ENCODE results near the gene NAXD. TPM values are rescaled to one million over a fixed set of nuclear protein-coding genes. Genes with fewer than 3 reads are reported as not detected.

The NAXD gene
- polyA plus RNA-seq, 1 donor from 2014 or later, result 58.1 TPM

DNA sequence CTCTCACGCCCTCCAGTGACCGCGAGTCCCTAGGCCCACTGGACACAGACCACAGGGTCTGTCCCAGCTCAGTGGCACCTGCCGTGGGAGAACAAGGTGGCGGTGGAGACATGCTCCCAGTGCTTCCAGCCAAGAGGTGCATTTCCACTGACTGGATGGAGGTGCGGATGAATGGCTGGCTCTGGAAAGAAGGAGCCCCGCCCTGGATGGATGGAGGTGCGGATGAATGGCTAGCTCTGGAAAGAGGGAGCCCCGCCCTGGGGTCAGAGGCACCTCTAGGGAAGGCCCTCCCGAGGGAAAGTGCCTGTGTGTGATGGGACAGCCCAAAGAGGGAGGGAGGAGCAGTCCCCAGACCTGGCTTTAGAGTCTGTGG is 32.0 kb downstream of the NAXD start:
- Histone ChIP-seq H3K4me2 (ENCODE audit: low read length) (no peak overlapping the region), H2AFZ (ENCODE audit: low read depth, low read length) (no peak overlapping the region), H3K79me2 (replicated peaks; ENCODE audit: insufficient read depth, low read length) (no peaks in the 10 kb centered on the region), H3F3A (ENCODE audit: insufficient read depth, low read length, poor library complexity, severe bottlenecking) (no peaks in the 10 kb centered on the region), H3K9me2 (ENCODE audit: insufficient read depth, low read length) (no peaks in the 10 kb centered on the region), H3K36me3 (ENCODE audit: insufficient read depth, low read length) (no peaks in the 10 kb centered on the region), H3K4me3 (ENCODE audit: low read length) (no peak overlapping the region), H3K27me3 (ENCODE audit: insufficient read depth, low read depth, low read length) (no peaks in the 10 kb centered on the region), H3K27ac (ENCODE audit: low read length) (no peak overlapping the region), H3K9me3 (ENCODE audit: low read length) (no peaks in the 10 kb centered on the region), H4K20me1 (ENCODE audit: insufficient read depth) (no peaks in the 10 kb centered on the region), H3K9ac (ENCODE audit: low read length) (no peak overlapping the region)
- TF ChIP-seq TAF1 (IDR thresholded peaks at IDR 0.05; ENCODE audit: low read depth) (no peak), SMC3 (conservative IDR thresholded peaks at IDR 0.05; ENCODE audit: poor library complexity) (no peak), POLR2AphosphoS5 (IDR thresholded peaks at IDR 0.05) (no peak), RAD21 (conservative IDR thresholded peaks at IDR 0.05) (no peak), EP300 (conservative IDR thresholded peaks at IDR 0.05; ENCODE audit: poor library complexity, severe bottlenecking) (no peak), MXI1 (conservative IDR thresholded peaks at IDR 0.05; ENCODE audit: poor library complexity, severe bottlenecking) (no peak), EZH2 (IDR thresholded peaks at IDR 0.05; ENCODE audit: borderline replicate concordance, insufficient read depth, low read length, poor library complexity, severe bottlenecking) (no peak)
- TF ChIP-seq, protein P1, sequence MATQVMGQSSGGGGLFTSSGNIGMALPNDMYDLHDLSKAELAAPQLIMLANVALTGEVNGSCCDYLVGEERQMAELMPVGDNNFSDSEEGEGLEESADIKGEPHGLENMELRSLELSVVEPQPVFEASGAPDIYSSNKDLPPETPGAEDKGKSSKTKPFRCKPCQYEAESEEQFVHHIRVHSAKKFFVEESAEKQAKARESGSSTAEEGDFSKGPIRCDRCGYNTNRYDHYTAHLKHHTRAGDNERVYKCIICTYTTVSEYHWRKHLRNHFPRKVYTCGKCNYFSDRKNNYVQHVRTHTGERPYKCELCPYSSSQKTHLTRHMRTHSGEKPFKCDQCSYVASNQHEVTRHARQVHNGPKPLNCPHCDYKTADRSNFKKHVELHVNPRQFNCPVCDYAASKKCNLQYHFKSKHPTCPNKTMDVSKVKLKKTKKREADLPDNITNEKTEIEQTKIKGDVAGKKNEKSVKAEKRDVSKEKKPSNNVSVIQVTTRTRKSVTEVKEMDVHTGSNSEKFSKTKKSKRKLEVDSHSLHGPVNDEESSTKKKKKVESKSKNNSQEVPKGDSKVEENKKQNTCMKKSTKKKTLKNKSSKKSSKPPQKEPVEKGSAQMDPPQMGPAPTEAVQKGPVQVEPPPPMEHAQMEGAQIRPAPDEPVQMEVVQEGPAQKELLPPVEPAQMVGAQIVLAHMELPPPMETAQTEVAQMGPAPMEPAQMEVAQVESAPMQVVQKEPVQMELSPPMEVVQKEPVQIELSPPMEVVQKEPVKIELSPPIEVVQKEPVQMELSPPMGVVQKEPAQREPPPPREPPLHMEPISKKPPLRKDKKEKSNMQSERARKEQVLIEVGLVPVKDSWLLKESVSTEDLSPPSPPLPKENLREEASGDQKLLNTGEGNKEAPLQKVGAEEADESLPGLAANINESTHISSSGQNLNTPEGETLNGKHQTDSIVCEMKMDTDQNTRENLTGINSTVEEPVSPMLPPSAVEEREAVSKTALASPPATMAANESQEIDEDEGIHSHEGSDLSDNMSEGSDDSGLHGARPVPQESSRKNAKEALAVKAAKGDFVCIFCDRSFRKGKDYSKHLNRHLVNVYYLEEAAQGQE (IDR thresholded peaks at IDR 0.05; ENCODE audit: borderline replicate concordance), result no peak
- TF ChIP-seq, protein P2, sequence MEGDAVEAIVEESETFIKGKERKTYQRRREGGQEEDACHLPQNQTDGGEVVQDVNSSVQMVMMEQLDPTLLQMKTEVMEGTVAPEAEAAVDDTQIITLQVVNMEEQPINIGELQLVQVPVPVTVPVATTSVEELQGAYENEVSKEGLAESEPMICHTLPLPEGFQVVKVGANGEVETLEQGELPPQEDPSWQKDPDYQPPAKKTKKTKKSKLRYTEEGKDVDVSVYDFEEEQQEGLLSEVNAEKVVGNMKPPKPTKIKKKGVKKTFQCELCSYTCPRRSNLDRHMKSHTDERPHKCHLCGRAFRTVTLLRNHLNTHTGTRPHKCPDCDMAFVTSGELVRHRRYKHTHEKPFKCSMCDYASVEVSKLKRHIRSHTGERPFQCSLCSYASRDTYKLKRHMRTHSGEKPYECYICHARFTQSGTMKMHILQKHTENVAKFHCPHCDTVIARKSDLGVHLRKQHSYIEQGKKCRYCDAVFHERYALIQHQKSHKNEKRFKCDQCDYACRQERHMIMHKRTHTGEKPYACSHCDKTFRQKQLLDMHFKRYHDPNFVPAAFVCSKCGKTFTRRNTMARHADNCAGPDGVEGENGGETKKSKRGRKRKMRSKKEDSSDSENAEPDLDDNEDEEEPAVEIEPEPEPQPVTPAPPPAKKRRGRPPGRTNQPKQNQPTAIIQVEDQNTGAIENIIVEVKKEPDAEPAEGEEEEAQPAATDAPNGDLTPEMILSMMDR (IDR thresholded peaks at IDR 0.05; ENCODE audit: poor library complexity, severe bottlenecking), result no peak

DNA sequence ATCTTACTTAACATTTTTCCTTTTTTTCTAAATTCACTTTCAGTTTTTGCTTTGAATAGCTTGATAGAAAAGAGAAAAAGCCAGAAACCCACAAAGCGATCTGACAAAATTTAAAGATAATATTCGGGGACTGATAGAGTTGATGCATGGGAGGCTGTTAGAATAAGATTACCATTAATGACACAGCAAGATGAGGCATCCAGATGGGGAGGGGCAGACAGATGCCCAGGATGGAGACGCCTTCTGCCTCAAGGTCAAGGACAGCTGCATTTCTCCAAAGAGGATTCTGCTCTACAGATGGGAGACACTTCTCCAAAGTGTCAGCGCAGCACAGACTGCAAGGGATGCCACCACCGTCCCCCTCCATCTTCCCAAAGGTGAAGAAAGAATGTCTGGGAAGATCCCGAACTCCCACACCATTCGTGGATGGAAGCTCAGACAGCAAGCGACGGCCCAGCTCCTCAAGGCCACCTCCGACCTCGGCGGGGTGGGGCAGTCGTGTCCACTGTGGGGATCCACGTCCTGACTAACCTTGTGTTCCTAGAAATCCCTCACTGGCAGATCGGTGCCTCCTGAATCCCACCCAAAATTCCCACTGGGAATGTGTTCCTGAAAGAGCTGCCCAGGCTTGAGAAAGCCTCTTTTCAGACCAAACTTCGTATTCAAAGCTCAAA is 32.9 kb downstream of the NAXD start:
- Histone ChIP-seq H3K9me2 (ENCODE audit: insufficient read depth, low read length) (no peaks in the 10 kb centered on the region), H3K36me3 (ENCODE audit: insufficient read depth, low read length) (no peaks in the 10 kb centered on the region), H3K4me2 (ENCODE audit: low read length) (no peak overlapping the region), H3K79me2 (replicated peaks; ENCODE audit: insufficient read depth, low read length) (no peaks in the 10 kb centered on the region), H3K9ac (ENCODE audit: low read length) (no peak overlapping the region), H3K9me3 (ENCODE audit: low read length) (no peaks in the 10 kb centered on the region), H3K4me3 (ENCODE audit: low read length) (no peak overlapping the region), H4K20me1 (ENCODE audit: insufficient read depth) (no peaks in the 10 kb centered on the region), H3F3A (ENCODE audit: insufficient read depth, low read length, poor library complexity, severe bottlenecking) (no peaks in the 10 kb centered on the region), H3K27me3 (ENCODE audit: insufficient read depth, low read depth, low read length) (no peaks in the 10 kb centered on the region), H3K27ac (ENCODE audit: low read length) (no peak overlapping the region), H2AFZ (ENCODE audit: low read depth, low read length) (no peak overlapping the region)
- TF ChIP-seq, protein P2 (IDR thresholded peaks at IDR 0.05; ENCODE audit: poor library complexity, severe bottlenecking), result no peak
- no peak for TF ChIP-seq TAF1 (IDR thresholded peaks at IDR 0.05; ENCODE audit: low read depth)
- no peak for TF ChIP-seq SMC3 (conservative IDR thresholded peaks at IDR 0.05; ENCODE audit: poor library complexity)
- TF ChIP-seq, protein P1 (IDR thresholded peaks at IDR 0.05; ENCODE audit: borderline replicate concordance), result no peak
- TF ChIP-seq EZH2 (IDR thresholded peaks at IDR 0.05; ENCODE audit: borderline replicate concordance, insufficient read depth, low read length, poor library complexity, severe bottlenecking), result no peak
- no peak for TF ChIP-seq MXI1 (conservative IDR thresholded peaks at IDR 0.05; ENCODE audit: poor library complexity, severe bottlenecking)
- TF ChIP-seq POLR2AphosphoS5 (IDR thresholded peaks at IDR 0.05), result no peak
- no peak for TF ChIP-seq EP300 (conservative IDR thresholded peaks at IDR 0.05; ENCODE audit: poor library complexity, severe bottlenecking)
- TF ChIP-seq RAD21 (conservative IDR thresholded peaks at IDR 0.05), result no peak

Data from neural cell (in vitro differentiated cells).